A549 (cell line): ENCODE data around the gene PHGDH. TPM values are rescaled to one million over a fixed set of nuclear protein-coding genes. Genes with fewer than 3 reads are reported as not detected.

Experiments
- ATAC-seq, 2 experiments: fragments of 200-7000 bp in 1 of 2; fragments of >200 bp in 1 of 2; cut with Nextera tagmentation in 1 of 2; cut with Tn5 transposase in 1 of 2; 3 replicates each; pipeline versions ENCODE4 v1.8.0 to v1.9.1; 2018 to 2020; ENCODE audit warnings: mild to moderate bottlenecking in 1 of 2, moderate library complexity in 1 of 2
- CTCF ChIA-PET: fragments of 300-600 bp; sonication (Branson Sonifier 250); formaldehyde crosslinking; extraction: SDS; loops from one replicate; lab custom pipeline; 2021; ENCODE audit warnings: antibody characterized with exemption, inconsistent platforms; lab: Yijun Ruan, JAX
- POLR2A ChIA-PET: fragments of 350-600 bp; formaldehyde crosslinking; extraction: SDS; loops from one replicate; lab custom pipeline; 2021; ENCODE audit warnings: antibody characterized with exemption, inconsistent platforms; lab: Yijun Ruan, JAX
- DNase-seq, 2 experiments: peaks; one replicate each; pipeline versions ENCODE4 v3.0.0 to v3.0.0-alpha.2; 2011 to 2016; ENCODE audit warnings: low read depth in 1 of 2, low spot score in 1 of 2
- FAIRE-seq: peaks from 2 replicates; lab custom pipeline; 2011; peaks lifted over from hg19 to GRCh38; lab: Jason Lieb, UNC
- H3K27ac ChIP-seq, 2 experiments: fragments of >200 bp; sonication (Bioruptor Twin); formaldehyde crosslinking; 3 replicates each; pipeline ENCODE4 v1.5.1; 2016 to 2017
- H3K4me1 ChIP-seq: fragments of >200 bp; sonication (Bioruptor Twin); formaldehyde crosslinking; 3 replicates; pipeline ENCODE4 v1.6.1; 2016
- H3K4me2 ChIP-seq: fragments of >200 bp; sonication (Bioruptor Twin); formaldehyde crosslinking; 3 replicates; pipeline ENCODE4 v1.6.1; 2016
- H3K4me3 ChIP-seq: fragments of >200 bp; sonication (Bioruptor Twin); formaldehyde crosslinking; 3 replicates; pipeline ENCODE4 v1.5.1; 2016
- H3K9me3 ChIP-seq: fragments of >200 bp; sonication (Bioruptor Twin); formaldehyde crosslinking; 3 replicates; pipeline ENCODE4 v1.6.1; 2016
- CHD4 ChIP-seq: fragments of 200-600 bp; sonication (generic); IDR thresholded peaks from 2 replicates; pipeline ENCODE4 v1.6.1; 2016; ENCODE audit warnings: antibody characterized with exemption, mild to moderate bottlenecking, borderline replicate concordance
- CTCF ChIP-seq: fragments of >200 bp; sonication (Bioruptor Twin); formaldehyde crosslinking; IDR thresholded peaks from 3 replicates; pipeline ENCODE4 v1.5.1; 2016
- EHF ChIP-seq: fragments of 250-450 bp; sonication (Bioruptor Pico); IDR thresholded peaks from 2 replicates; pipeline ENCODE4 v1.5.0; 2020; ENCODE audit warnings: mild to moderate bottlenecking
- EHMT2 ChIP-seq: fragments of 200-600 bp; sonication (generic); IDR thresholded peaks from 2 replicates; pipeline ENCODE4 v1.6.1; 2016; ENCODE audit warnings: antibody characterized with exemption, low read depth, mild to moderate bottlenecking, moderate library complexity
- HEYL ChIP-seq: fragments of 250-450 bp; sonication (Bioruptor Pico); IDR thresholded peaks from 2 replicates; pipeline ENCODE4 v1.8.0; 2021; ENCODE audit warnings: mild to moderate bottlenecking, moderate library complexity
- HMGXB4 ChIP-seq: fragments of 250-450 bp; sonication (Bioruptor Pico); IDR thresholded peaks from 2 replicates; pipeline ENCODE4 v1.5.0; 2021; ENCODE audit warnings: mild to moderate bottlenecking, moderate library complexity, borderline replicate concordance
- KDM1A ChIP-seq: fragments of 200-600 bp; sonication (generic); IDR thresholded peaks from 2 replicates; pipeline ENCODE4 v1.6.1; 2016; ENCODE audit warnings: low read depth, mild to moderate bottlenecking
- NPAS2 ChIP-seq: fragments of 250-450 bp; sonication (Bioruptor Pico); IDR thresholded peaks from 2 replicates; pipeline ENCODE4 v1.8.0; 2022; ENCODE audit warnings: mild to moderate bottlenecking, moderate library complexity, borderline replicate concordance
- POLR2AphosphoS2 ChIP-seq: conservative IDR thresholded peaks from 2 replicates; pipeline ENCODE4 v1.6.1; 2012; ENCODE audit warnings: low read length, improper control_type of control experiment, inconsistent platforms
- RAD21 ChIP-seq, 2 experiments: fragments of >200 bp in 1 of 2; sonication (Bioruptor Twin) in 1 of 2; formaldehyde crosslinking in 1 of 2; IDR thresholded peaks in 1 of 2; conservative IDR thresholded peaks in 1 of 2; 2 replicates in 1 of 2; 3 replicates in 1 of 2; pipeline ENCODE4 v1.6.1; 2012 to 2018; ENCODE audit warnings: inconsistent platforms in 1 of 2
- RARB ChIP-seq: fragments of 250-450 bp; sonication (Bioruptor Pico); IDR thresholded peaks from 2 replicates; pipeline ENCODE4 v1.8.0; 2021; ENCODE audit warnings: mild to moderate bottlenecking, moderate library complexity
- RFX5 ChIP-seq: fragments of 450-650 bp; IDR thresholded peaks from 2 replicates; pipeline ENCODE4 v1.7.1; 2014; ENCODE audit warnings: antibody characterized with exemption, mild to moderate bottlenecking, moderate library complexity
- SMC3 ChIP-seq: fragments of >200 bp; sonication (Bioruptor Twin); formaldehyde crosslinking; IDR thresholded peaks from 3 replicates; pipeline ENCODE4 v1.6.1; 2018; ENCODE audit warnings: inconsistent platforms
- SREBF2 ChIP-seq: fragments of 450-650 bp; IDR thresholded peaks from 2 replicates; pipeline ENCODE4 v1.6.1; 2014; ENCODE audit warnings: mild to moderate bottlenecking, moderate library complexity
- ZFP36 ChIP-seq: fragments of 450-650 bp; IDR thresholded peaks from 2 replicates; pipeline ENCODE4 v1.6.1; 2014; ENCODE audit warnings: borderline replicate concordance; ENCODE audit not compliant: partially characterized antibody
- ZNF302 ChIP-seq: fragments of 250-450 bp; sonication (Bioruptor Pico); IDR thresholded peaks from 2 replicates; pipeline ENCODE4 v1.9.0; 2021; ENCODE audit warnings: inconsistent platforms, mild to moderate bottlenecking, moderate library complexity
- WGBS: methylation state at CpG from one replicate; pipeline ENCODE4 v1.1.6; 2017; ENCODE audit errors: missing lambda C conversion rate; 5-methylcytosine and 5-hydroxymethylcytosine counted together
- polyA plus RNA-seq, 4 experiments: library from polyadenylated mRNA; depleted of rRNA in 3 of 4; stranded (reverse); fragments of >200 nt; fragmentation: RNase III in 1 of 4; extraction: RNeasy Plus Mini Kit Qiagen cat#74134 plus additional on column Dnase treatment in 1 of 4; gene quantifications; 2 replicates in 3 of 4; 3 replicates in 1 of 4; pipeline ENCODE4 v1.2.3, GENCODE V29; 2011 to 2017
- TF ChIP-seq, protein P1 (sequence below): fragments of 150-350 bp; IDR thresholded peaks from 2 replicates; pipeline ENCODE4 v1.6.1; 2014; ENCODE audit warnings: low read depth, mild to moderate bottlenecking, low read length

The PHGDH gene
- polyA plus RNA-seq, 2 of the 4 experiments (the other 2 are of a cell fraction): 41.4 to 65.6 TPM

GRCh38 chr1:119674835-119675289 lies 36.9 kb upstream of the PHGDH start (continued):
- TF ChIP-seq KDM1A (no peak), HMGXB4 (CRISPR knock-in tag) (no peak), NPAS2 (CRISPR knock-in tag) (no peak), RFX5 (no peak), POLR2AphosphoS2 (no peak)

DNA sequence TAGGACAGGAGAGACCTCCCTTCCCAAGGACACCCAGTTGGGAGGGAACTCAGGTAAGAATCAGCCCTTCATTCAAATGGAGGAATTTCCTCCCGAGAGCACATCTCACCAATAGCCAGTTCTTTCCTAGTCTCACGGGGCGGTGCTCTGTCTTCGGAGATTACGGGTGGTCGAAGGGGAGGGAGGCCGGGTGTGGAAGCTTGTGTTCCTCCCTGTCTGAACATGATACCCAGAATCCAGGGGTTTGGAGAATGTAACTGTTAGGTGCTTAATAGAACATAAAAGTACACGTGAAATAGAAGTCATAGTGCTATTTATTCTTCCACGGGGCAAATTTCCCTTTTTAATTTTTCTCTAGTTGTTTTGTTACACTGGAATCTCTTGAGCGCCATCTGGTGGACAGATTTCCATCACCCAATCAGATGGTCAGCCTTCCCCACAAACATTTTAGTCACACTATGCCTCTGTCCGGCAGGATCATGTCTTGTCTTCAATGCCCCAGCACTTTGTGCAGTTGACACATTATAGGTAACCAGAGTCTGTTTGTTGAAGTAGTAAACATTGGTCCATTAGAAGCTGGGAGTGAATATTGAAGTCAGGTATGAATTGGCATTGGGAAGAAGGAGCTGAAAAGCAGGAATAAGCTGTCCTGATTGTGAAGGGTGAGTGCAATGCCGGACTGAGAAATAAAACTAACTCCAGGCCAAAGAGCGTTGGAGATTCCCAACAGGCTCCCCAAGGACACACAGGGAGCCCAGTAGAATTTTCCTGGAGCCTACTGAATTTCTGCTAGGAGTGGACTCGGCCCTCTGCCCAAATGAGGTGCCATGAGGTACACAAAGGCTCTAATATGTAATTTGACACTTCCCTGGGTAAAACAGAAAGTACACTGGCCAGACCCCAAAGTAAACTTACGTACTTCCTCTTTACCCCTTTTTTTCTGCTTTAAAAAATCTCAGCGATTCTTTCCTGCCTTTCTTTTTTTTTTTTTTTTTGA lies 36.1 kb upstream of the PHGDH start:
- Histone ChIP-seq H3K4me3 (peak overlapping the region; percentile 31; the same call in 2 of the 3 replicates), H3K9me3 (no peaks in the 10 kb centered on the region), H3K27ac (peak overlapping the region in 1 of 2 experiments; percentile 66; a peak in 2 of 6 replicates), H3K4me2 (peak overlapping the region; percentile 73), H3K4me1 (no peaks in the 10 kb centered on the region)
- peak; percentile 58 to 73 for DNase-seq
- ChIA-PET CTCF (interaction anchor here (0.6 to 11.6 kb wide), 33 partner anchors 8 to 308 kb away, joined by 3 to 177 read pairs (median 4); partner anchors contain the start of genes PHGDH and ZNF697), POLR2A (no interaction called here)
- no peak for FAIRE-seq
- TF ChIP-seq, protein P1, sequence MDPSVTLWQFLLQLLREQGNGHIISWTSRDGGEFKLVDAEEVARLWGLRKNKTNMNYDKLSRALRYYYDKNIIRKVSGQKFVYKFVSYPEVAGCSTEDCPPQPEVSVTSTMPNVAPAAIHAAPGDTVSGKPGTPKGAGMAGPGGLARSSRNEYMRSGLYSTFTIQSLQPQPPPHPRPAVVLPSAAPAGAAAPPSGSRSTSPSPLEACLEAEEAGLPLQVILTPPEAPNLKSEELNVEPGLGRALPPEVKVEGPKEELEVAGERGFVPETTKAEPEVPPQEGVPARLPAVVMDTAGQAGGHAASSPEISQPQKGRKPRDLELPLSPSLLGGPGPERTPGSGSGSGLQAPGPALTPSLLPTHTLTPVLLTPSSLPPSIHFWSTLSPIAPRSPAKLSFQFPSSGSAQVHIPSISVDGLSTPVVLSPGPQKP: no peak
- TF ChIP-seq CTCF (peak; percentile 79), HEYL (CRISPR knock-in tag) (no peak), SREBF2 (no peak), ZFP36 (no peak), CHD4 (no peak), RAD21 (conservative IDR thresholded peaks at IDR 0.05 in 1 of 2, IDR thresholded peaks at IDR 0.05 in 1 of 2) (peak; percentile 57 to 64; a peak in 4 of 5 replicates), RARB (CRISPR knock-in tag) (no peak), SMC3 (peak; percentile 78), EHMT2 (no peak), RFX5 (no peak)
- 24% methylated on average over 14 of the region's 16 CpGs for WGBS
- ATAC-seq: peak; percentile 92 to 95

- ChIA-PET POLR2A (no interaction called here), CTCF (interaction anchor here (0.7 to 11.6 kb wide), 9 partner anchors 14 to 67 kb away, joined by 3 to 177 read pairs (median 16); partner anchors contain the start of gene ZNF697)
- H3K4me2 ChIP-seq: no peak overlapping the region
- FAIRE-seq (no peak), DNase-seq (no peak), ATAC-seq (no peak)
- no peak overlapping the region for H3K4me3 ChIP-seq
- H3K9me3 ChIP-seq: no peaks in the 10 kb centered on the region
- TF ChIP-seq ZFP36 (no peak), RFX5 (no peak), EHF (CRISPR knock-in tag) (no peak), KDM1A (no peak), HEYL (CRISPR knock-in tag) (no peak), ZNF302 (no peak)
- H3K4me1 ChIP-seq: no peaks in the 10 kb centered on the region
- 75% methylated on average over 8 of the region's 8 CpGs for WGBS
- no peak overlapping the region for H3K27ac ChIP-seq
These were observed 35.0 kb upstream of the PHGDH start for GRCh38 chr1:119676571-119677206.
